A673 (cell line): Measurements from ENCODE around the gene GNA14. TPM values are rescaled to one million over a fixed set of nuclear protein-coding genes. Genes with fewer than 3 reads are reported as not detected.
A peak's percentile ranks its signal among the peaks of the same experiment; 100 is the strongest.

Source experiments
- BruUV-seq: library from RNA; stranded (reverse); fragments of 400-500 nt; replicated peaks from 2 replicates; lab custom pipeline; 2021; lab: Mats Ljungman, UMichigan
- CTCF ChIA-PET: fragments of 300-600 bp; sonication (Branson Sonifier 250); formaldehyde crosslinking; loops from one replicate; lab custom pipeline; 2022; ENCODE audit warnings: antibody characterized with exemption; lab: Charles Lee
- POLR2A ChIA-PET: fragments of 300-600 bp; sonication (Branson Sonifier 250); formaldehyde crosslinking; loops from one replicate; lab custom pipeline; 2022; ENCODE audit warnings: antibody characterized with exemption; ENCODE audit not compliant: low non-redundant PET; lab: Charles Lee
- DNase-seq: peaks from one replicate; pipeline ENCODE4 v3.0.0-alpha.2; 2015; ENCODE audit warnings: low spot score
- H3K27ac ChIP-seq: fragments of 200-600 bp; sonication (generic); 2 replicates; pipeline ENCODE4 v1.5.1; 2016; ENCODE audit warnings: mixed run types, low read depth, mild to moderate bottlenecking, mixed read lengths, antibody characterized with exemption, low read length; ENCODE audit not compliant: poor library complexity, severe bottlenecking
- H3K27me3 ChIP-seq: fragments of 200-600 bp; sonication (generic); replicated peaks from 2 replicates; pipeline ENCODE4 v1.6.1; 2017; ENCODE audit warnings: mixed run types, low read depth, mild to moderate bottlenecking, mixed read lengths, antibody characterized with exemption, low read length; ENCODE audit not compliant: insufficient read depth, poor library complexity
- H3K36me3 ChIP-seq: fragments of 200-600 bp; sonication (generic); 2 replicates; pipeline ENCODE4 v1.6.1; 2016; ENCODE audit warnings: mixed run types, mild to moderate bottlenecking, mixed read lengths, antibody characterized with exemption, low read length; ENCODE audit not compliant: insufficient read depth, poor library complexity, severe bottlenecking
- H3K4me1 ChIP-seq: fragments of 200-600 bp; sonication (generic); 2 replicates; pipeline ENCODE4 v1.6.1; 2017; ENCODE audit warnings: mixed run types, mild to moderate bottlenecking, mixed read lengths, antibody characterized with exemption, low read length; ENCODE audit not compliant: insufficient read depth, poor library complexity, severe bottlenecking
- H3K4me3 ChIP-seq: fragments of 200-600 bp; sonication (generic); 2 replicates; pipeline ENCODE4 v1.5.1; 2016; ENCODE audit warnings: low read depth, mixed run types, mild to moderate bottlenecking, mixed read lengths, low read length; ENCODE audit not compliant: poor library complexity, severe bottlenecking
- H3K9me3 ChIP-seq: fragments of 200-600 bp; sonication (generic); 2 replicates; pipeline ENCODE4 v1.6.1; 2016; ENCODE audit warnings: mixed run types, low read depth, mild to moderate bottlenecking, mixed read lengths, antibody characterized with exemption, low read length; ENCODE audit not compliant: poor library complexity, severe bottlenecking
- EZH2 ChIP-seq: fragments of 200-600 bp; sonication (generic); IDR thresholded peaks from 2 replicates; pipeline ENCODE4 v1.6.1; 2017; ENCODE audit warnings: borderline replicate concordance, low read depth, mild to moderate bottlenecking, mixed read lengths, antibody characterized with exemption, low read length; ENCODE audit not compliant: poor library complexity, severe bottlenecking
- intact Hi-C: fragments of 100-400 bp; cut with micrococcal nuclease; formaldehyde crosslinking; loops from one replicate; pipeline ENCODE4 v1.10.0; 2022; ENCODE audit not compliant: unreplicated experiment
- total RNA-seq: library from RNA; stranded (reverse); gene quantifications from 2 replicates; pipeline ENCODE4 v1.2.3, GENCODE V29; 2021
- TF ChIP-seq, protein P1 (sequence below): fragments of 300-800, 200-600 bp; sonication (generic); conservative IDR thresholded peaks from 2 replicates; pipeline ENCODE4 v1.5.1; 2017; ENCODE audit warnings: low read depth, mild to moderate bottlenecking, antibody characterized with exemption, low read length, moderate library complexity, mixed read lengths

The GNA14 gene
- total RNA-seq, 1 experiment from 2014 or later: 2.7 TPM

DNA sequence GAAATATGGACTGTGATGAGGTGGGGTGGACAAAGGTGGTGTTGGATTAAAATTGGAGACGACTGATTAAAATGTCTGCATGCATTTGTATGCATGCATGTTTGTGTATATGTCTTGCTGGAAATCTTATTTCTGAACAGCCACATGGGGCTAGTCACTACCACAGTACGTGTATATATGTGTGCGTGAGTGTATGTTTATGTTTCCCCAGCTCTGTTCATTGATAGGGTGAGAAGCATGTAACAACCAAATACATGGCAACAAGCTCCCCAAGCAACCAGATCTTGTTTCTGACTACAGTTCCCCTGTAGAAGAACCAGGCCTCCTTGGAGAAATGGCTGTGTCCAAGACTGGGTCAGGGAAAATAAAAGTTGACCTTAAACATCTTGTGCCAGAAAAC lies 139.7 kb downstream of the GNA14 start:
- no peak for DNase-seq

DNA sequence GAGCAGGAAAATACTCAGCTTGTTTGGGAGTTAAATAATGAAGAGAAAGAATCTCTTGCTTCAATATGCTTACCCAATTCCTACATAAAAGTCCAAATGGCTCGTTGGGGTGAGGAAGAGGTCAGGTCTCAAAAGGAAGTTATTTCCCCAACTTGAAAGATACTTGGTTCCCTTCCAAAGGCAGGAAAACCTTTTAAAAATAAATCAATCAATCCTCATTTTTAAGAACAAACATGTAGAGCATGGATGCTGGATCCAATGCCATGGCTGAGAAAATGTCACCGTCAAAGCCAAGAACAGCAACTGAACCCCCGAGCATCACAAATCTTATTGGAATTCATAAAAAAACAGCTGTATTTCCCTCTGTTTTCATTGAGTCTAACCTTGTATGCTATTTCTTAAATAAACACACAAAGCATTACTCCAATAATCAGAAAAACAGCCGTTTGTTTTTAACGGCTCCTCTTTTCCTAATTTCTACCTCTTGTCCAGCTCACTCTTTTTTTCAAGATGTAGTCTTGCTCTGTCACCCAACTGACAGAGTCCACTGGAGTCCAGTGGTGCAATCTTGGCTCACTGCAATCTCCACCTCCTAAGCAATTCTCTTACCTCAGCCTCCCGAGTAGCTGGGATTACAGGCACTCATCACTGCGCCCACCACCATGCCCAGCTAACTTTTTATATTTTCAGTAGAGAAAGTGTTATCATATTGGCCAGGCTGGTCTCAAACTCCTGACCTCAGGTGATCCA lies 140.7 kb downstream of the GNA14 start:
- Histone ChIP-seq H3K27me3 (no peaks in the 10 kb centered on the region), H3K4me3 (no peak overlapping the region), H3K4me1 (peaks cover 23% of the 10 kb centered on the region), H3K36me3 (no peaks in the 10 kb centered on the region), H3K27ac (no peak overlapping the region), H3K9me3 (no peaks in the 10 kb centered on the region)
- TF ChIP-seq, protein P1, sequence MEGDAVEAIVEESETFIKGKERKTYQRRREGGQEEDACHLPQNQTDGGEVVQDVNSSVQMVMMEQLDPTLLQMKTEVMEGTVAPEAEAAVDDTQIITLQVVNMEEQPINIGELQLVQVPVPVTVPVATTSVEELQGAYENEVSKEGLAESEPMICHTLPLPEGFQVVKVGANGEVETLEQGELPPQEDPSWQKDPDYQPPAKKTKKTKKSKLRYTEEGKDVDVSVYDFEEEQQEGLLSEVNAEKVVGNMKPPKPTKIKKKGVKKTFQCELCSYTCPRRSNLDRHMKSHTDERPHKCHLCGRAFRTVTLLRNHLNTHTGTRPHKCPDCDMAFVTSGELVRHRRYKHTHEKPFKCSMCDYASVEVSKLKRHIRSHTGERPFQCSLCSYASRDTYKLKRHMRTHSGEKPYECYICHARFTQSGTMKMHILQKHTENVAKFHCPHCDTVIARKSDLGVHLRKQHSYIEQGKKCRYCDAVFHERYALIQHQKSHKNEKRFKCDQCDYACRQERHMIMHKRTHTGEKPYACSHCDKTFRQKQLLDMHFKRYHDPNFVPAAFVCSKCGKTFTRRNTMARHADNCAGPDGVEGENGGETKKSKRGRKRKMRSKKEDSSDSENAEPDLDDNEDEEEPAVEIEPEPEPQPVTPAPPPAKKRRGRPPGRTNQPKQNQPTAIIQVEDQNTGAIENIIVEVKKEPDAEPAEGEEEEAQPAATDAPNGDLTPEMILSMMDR: no peak
- no peak for TF ChIP-seq EZH2
- intact Hi-C loops: no loop called here
- ChIA-PET POLR2A (interaction anchor here (0.6 kb wide), 1 partner anchor 25 kb away, joined by 4 read pairs; no protein-coding TSS in a partner anchor), CTCF (interaction anchor here (0.7 kb wide), 1 partner anchor 133 kb away, joined by 6 read pairs; no protein-coding TSS in a partner anchor)
- no peak for DNase-seq
- no TSS peak for BruUV-seq

More for the DNA sequence above, 139.7 kb downstream of the GNA14 start:
- no TSS peak for BruUV-seq
- Histone ChIP-seq H3K4me3 (no peak overlapping the region), H3K9me3 (no peaks in the 10 kb centered on the region), H3K27ac (no peak overlapping the region), H3K27me3 (no peaks in the 10 kb centered on the region), H3K36me3 (no peaks in the 10 kb centered on the region), H3K4me1 (peaks cover 31% of the 10 kb centered on the region)
- ChIA-PET CTCF (no interaction called here), POLR2A (no interaction called here)
- TF ChIP-seq, protein P1: no peak
- no peak for TF ChIP-seq EZH2
- intact Hi-C loops: no loop called here

DNA sequence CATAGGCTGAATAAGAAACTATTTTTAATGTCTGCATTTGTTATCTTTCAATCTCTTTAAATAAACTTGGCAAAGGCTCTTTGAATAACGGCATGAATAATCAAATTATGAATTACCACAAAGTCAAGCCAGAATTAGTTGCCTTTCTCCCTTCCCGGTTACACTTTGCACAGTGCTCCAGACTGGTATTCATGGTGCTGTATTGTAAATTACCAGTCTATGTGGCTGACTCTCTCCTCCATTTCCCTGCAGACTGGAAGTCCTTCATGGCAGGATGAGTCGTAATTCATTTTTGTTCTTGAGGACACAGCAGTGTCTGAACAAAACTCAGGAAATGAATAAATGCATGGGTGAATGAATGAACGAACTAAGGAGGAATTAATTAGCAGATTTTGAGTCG lies 142.9 kb downstream of the GNA14 start:
- intact Hi-C loops: no loop called here
- Histone ChIP-seq H3K36me3 (no peaks in the 10 kb centered on the region), H3K27ac (peak overlapping the region; percentile 2), H3K27me3 (no peaks in the 10 kb centered on the region), H3K4me3 (no peak overlapping the region), H3K9me3 (no peaks in the 10 kb centered on the region), H3K4me1 (peaks cover 19% of the 10 kb centered on the region)
- BruUV-seq: no TSS peak
- ChIA-PET POLR2A (no interaction called here), CTCF (no interaction called here)
- DNase-seq: peak; percentile 86
- no peak for TF ChIP-seq EZH2
- TF ChIP-seq, protein P1: no peak
